Testis (tissue), 2 donors: ENCODE data around the gene MEF2A.

Experiments used
- CTCF ChIP-seq, 3 experiments: fragments of 450-650 bp in 2 of 3; fragments of 200-600 bp in 1 of 3; sonication (generic) in 1 of 3; IDR thresholded peaks; one replicate each; pipeline ENCODE4 v1.5.1; 2016 to 2019; ENCODE audit warnings: antibody characterized with exemption in 3 of 3, mild to moderate bottlenecking in 2 of 3, moderate library complexity in 1 of 3
- POLR2A ChIP-seq: fragments of 450-650 bp; IDR thresholded peaks from one replicate; pipeline ENCODE4 v1.6.1; 2017; ENCODE audit warnings: antibody characterized with exemption, mild to moderate bottlenecking, moderate library complexity

- TF ChIP-seq CTCF (IDR thresholded peaks at IDR 0.05) (no peak), POLR2A (no peak)
Measured at GRCh38 chr15:99731336-99732123, 165.7 kb downstream of the MEF2A start.
